K562 (cell line): ENCODE data around the gene SLC11A1. TPM values are rescaled to one million over a fixed set of nuclear protein-coding genes. Genes with fewer than 3 reads are reported as not detected.

Source experiments
- SRSF9 ChIP-seq: fragments of 200-400 bp; formaldehyde crosslinking; IDR thresholded peaks from 2 replicates; pipeline ENCODE4 v1.6.1; 2017; ENCODE audit warnings: low read depth, low read length, borderline replicate concordance
- polyA plus RNA-seq, 8 experiments: library from polyadenylated mRNA; depleted of rRNA in 4 of 8; stranded (reverse) in 5 of 8; unstranded in 3 of 8; fragments of >200 nt; fragmentation: Nextera tagmentation in 2 of 8; fragmentation: Illumina TruSeq in 1 of 8; extraction: Ambion mirVana in 2 of 8; extraction: Trizol in 1 of 8; gene quantifications; 2 replicates each; pipeline versions ENCODE4 v1.2.1 to v1.2.3, GENCODE V29; 2011 to 2014; ENCODE audit warnings: inconsistent platforms in 1 of 8, missing spikeins in 1 of 8
- total RNA-seq, 7 experiments: library from RNA; depleted of rRNA in 6 of 7; stranded (reverse); fragments of >200 nt in 6 of 7; fragmentation: Illumina TruSeq in 2 of 7; extraction: Trizol in 2 of 7; gene quantifications; 2 replicates each; pipeline versions ENCODE4 v1.2.1 to v1.2.3, GENCODE V29; 2011 to 2021; ENCODE audit warnings: low replicate concordance in 1 of 7
- TF ChIP-seq, protein P1 (sequence below): sonication (generic); formaldehyde crosslinking; IDR thresholded peaks from 2 replicates; pipeline ENCODE4 v1.8.1; 2023; ENCODE audit warnings: mild to moderate bottlenecking, missing genetic modification reagents
- TF ChIP-seq, protein P2 (sequence below): fragments of 450-650 bp; IDR thresholded peaks from 2 replicates; pipeline ENCODE4 v1.6.1; 2017; ENCODE audit warnings: antibody characterized with exemption, mild to moderate bottlenecking

Gene SLC11A1
- total and polyA plus RNA-seq, 9 of the 15 experiments (the other 6 are each of a cell fraction or from before 2014, with no cell fraction given) = 0.35 to 1.6 (median 0.65) TPM

DNA sequence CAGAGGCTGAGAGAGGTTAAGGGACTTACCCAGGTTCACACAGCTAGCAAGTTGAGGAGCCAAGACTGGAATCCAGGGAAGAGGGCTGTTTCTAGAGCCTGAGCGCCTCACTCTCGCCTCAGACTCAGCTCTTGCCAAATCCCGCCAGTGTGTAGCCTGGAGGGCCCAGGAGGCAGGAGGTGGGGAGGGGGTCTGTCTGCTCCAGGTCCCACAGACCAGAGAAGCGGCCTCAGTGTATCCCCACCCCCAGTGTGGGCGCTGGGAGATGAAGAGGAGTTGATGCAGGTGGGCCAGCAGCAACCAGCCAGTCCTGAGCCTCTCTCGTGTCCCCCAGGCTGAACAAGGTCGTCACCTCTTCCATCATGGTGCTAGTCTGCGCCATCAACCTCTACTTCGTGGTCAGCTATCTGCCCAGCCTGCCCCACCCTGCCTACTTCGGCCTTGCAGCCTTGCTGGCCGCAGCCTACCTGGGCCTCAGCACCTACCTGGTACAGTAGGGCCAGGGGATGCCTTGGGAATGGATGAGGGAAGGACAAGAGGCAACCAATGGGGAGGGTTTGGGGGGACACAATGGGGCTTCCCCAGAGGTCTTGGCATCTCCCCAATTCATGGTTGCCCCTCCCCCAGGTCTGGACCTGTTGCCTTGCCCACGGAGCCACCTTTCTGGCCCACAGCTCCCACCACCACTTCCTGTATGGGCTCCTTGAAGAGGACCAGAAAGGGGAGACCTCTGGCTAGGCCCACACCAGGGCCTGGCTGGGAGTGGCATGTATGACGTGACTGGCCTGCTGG is 12.4 kb downstream of the SLC11A1 start (continued):
- TF ChIP-seq, protein P1, sequence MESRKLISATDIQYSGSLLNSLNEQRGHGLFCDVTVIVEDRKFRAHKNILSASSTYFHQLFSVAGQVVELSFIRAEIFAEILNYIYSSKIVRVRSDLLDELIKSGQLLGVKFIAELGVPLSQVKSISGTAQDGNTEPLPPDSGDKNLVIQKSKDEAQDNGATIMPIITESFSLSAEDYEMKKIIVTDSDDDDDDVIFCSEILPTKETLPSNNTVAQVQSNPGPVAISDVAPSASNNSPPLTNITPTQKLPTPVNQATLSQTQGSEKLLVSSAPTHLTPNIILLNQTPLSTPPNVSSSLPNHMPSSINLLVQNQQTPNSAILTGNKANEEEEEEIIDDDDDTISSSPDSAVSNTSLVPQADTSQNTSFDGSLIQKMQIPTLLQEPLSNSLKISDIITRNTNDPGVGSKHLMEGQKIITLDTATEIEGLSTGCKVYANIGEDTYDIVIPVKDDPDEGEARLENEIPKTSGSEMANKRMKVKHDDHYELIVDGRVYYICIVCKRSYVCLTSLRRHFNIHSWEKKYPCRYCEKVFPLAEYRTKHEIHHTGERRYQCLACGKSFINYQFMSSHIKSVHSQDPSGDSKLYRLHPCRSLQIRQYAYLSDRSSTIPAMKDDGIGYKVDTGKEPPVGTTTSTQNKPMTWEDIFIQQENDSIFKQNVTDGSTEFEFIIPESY (CRISPR knock-in tag) = peak; percentile 85
- TF ChIP-seq SRSF9 = no peak
- TF ChIP-seq, protein P2, sequence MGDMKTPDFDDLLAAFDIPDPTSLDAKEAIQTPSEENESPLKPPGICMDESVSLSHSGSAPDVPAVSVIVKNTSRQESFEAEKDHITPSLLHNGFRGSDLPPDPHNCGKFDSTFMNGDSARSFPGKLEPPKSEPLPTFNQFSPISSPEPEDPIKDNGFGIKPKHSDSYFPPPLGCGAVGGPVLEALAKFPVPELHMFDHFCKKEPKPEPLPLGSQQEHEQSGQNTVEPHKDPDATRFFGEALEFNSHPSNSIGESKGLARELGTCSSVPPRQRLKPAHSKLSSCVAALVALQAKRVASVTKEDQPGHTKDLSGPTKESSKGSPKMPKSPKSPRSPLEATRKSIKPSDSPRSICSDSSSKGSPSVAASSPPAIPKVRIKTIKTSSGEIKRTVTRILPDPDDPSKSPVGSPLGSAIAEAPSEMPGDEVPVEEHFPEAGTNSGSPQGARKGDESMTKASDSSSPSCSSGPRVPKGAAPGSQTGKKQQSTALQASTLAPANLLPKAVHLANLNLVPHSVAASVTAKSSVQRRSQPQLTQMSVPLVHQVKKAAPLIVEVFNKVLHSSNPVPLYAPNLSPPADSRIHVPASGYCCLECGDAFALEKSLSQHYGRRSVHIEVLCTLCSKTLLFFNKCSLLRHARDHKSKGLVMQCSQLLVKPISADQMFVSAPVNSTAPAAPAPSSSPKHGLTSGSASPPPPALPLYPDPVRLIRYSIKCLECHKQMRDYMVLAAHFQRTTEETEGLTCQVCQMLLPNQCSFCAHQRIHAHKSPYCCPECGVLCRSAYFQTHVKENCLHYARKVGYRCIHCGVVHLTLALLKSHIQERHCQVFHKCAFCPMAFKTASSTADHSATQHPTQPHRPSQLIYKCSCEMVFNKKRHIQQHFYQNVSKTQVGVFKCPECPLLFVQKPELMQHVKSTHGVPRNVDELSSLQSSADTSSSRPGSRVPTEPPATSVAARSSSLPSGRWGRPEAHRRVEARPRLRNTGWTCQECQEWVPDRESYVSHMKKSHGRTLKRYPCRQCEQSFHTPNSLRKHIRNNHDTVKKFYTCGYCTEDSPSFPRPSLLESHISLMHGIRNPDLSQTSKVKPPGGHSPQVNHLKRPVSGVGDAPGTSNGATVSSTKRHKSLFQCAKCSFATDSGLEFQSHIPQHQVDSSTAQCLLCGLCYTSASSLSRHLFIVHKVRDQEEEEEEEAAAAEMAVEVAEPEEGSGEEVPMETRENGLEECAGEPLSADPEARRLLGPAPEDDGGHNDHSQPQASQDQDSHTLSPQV = peak; percentile 59; the same call in 1 of the 2 replicates
